Measurements from ENCODE around the gene ITSN2.

- TF ChIP-seq CTCF (IDR thresholded peaks at IDR 0.05 in 8 of 11, conservative IDR thresholded peaks at IDR 0.05 in 3 of 11), result no peak
- no peak for TF ChIP-seq POLR2AphosphoS5 (IDR thresholded peaks at IDR 0.05)
These were observed 26.1 kb downstream of the ITSN2 start for GRCh38 chr2:24334245-24334633.
